ENCODE data around the gene OR52K1.

Gene OR52K1

GRCh38 chr11:4466131-4466870 is 16.1 kb upstream of the OR52K1 start:
- TF ChIP-seq, protein P1, sequence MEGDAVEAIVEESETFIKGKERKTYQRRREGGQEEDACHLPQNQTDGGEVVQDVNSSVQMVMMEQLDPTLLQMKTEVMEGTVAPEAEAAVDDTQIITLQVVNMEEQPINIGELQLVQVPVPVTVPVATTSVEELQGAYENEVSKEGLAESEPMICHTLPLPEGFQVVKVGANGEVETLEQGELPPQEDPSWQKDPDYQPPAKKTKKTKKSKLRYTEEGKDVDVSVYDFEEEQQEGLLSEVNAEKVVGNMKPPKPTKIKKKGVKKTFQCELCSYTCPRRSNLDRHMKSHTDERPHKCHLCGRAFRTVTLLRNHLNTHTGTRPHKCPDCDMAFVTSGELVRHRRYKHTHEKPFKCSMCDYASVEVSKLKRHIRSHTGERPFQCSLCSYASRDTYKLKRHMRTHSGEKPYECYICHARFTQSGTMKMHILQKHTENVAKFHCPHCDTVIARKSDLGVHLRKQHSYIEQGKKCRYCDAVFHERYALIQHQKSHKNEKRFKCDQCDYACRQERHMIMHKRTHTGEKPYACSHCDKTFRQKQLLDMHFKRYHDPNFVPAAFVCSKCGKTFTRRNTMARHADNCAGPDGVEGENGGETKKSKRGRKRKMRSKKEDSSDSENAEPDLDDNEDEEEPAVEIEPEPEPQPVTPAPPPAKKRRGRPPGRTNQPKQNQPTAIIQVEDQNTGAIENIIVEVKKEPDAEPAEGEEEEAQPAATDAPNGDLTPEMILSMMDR (IDR thresholded peaks at IDR 0.05; ENCODE audit: borderline replicate concordance, insufficient read depth, low read depth, low read length) = no peak
- H3K4me3 ChIP-seq (ENCODE audit: low read depth, low read length) = no peak overlapping the region

GRCh38 chr11:4466871-4467442 is 15.5 kb upstream of the OR52K1 start:
- H3K4me3 ChIP-seq (ENCODE audit: low read depth, low read length) = no peak overlapping the region
- TF ChIP-seq, protein P1 (IDR thresholded peaks at IDR 0.05; ENCODE audit: borderline replicate concordance, insufficient read depth, low read depth, low read length) = no peak

DNA sequence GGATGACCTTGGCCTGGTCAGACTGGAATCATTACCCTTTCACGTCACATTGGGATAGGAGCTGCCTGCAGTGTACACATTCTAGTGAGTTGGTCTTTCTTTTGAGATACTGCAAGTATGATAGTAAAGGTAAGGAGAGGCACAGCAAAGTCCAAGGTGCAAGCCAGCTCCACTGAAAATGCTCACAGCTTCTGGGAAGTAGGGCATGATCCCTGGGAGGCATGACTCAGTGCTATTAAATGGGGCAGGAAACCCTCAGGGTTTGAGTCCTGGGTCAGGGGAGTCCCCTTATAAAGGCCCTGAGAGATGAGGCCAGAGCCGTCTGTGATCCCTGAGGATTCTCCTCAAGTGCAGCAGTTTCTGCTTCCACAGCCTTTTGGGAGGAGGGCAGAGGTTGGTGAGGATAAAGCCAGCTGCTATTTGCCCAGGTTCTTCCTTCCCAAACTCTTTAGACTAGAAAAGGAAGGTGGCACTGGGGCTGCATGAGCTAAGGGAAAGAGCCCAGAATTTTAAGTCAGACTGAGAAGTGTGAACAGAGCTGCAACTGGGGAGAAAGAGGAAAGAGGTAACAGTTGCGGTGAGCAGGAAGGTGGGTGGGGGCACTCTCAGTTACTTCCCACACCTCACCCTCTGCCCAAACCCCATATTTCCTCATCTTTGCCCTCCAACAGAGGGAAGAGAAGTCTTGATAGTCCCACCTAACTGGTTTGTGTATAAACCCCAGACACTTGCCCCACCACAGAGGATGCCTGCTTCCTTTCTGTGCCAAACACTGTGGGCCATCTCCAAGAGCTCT is 14.4 kb upstream of the OR52K1 start:
- TF ChIP-seq, protein P1 (IDR thresholded peaks at IDR 0.05; ENCODE audit: borderline replicate concordance, insufficient read depth, low read depth, low read length) = no peak
- no peak overlapping the region for H3K4me3 ChIP-seq (ENCODE audit: low read depth, low read length)

DNA sequence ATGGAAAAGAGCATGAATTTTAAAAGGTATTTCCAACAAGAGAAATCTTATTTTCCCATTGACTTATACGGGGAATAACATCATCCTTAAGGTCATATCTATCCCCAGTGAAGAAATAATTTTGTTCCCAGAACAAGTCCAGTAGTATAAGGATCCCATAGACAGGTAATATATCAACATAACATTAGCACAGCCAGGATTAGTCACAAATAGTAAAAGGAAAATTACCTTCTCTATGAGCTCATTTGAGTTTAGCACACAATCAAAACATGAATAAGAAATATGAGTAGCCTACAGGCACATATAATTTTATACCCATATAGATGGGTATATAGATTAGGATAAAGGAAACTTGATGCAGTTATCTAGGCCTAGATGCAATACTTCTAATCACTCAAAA is 2.8 kb upstream of the OR52K1 start:
- TF ChIP-seq, protein P1 (IDR thresholded peaks at IDR 0.05; ENCODE audit: borderline replicate concordance, insufficient read depth, low read depth, low read length) = no peak

DNA sequence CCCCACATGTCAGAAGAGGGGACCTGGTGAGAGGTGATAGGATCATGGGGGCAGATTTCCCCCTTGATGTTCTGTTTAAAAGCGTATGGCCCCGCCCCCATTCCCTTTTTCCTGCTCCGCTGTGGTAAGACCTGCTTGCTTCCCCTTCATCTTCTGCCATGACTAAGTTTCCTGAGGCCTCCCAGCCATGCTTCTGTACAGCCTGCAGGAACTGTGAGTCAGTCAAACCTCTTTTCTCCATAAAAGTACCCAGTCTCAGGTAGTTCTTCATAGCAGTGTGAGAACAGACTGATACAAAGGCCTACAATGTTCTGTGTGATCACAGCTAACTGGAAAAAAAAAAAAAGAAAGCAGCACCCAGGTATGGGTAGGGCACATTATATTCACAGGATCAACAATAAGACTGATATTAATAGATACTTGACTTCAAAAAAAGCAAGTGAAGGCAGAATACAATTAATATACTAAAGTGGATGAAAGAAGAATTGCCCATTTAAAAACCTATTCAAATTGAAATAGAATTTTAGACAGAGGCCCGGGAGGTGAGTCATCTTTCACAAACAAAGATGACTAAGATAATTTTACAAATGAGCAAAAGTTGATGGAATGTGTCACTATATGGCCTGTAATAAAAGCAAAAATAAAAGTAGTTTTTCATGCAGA is 1.7 kb upstream of the OR52K1 start:
- TF ChIP-seq, protein P1 (IDR thresholded peaks at IDR 0.05; ENCODE audit: borderline replicate concordance, insufficient read depth, low read depth, low read length) = no peak
- no peak overlapping the region for H3K4me3 ChIP-seq (ENCODE audit: low read depth, low read length)

More for the DNA sequence above, 2.8 kb upstream of the OR52K1 start:
- H3K4me3 ChIP-seq (ENCODE audit: low read depth, low read length) = no peak overlapping the region

DNA sequence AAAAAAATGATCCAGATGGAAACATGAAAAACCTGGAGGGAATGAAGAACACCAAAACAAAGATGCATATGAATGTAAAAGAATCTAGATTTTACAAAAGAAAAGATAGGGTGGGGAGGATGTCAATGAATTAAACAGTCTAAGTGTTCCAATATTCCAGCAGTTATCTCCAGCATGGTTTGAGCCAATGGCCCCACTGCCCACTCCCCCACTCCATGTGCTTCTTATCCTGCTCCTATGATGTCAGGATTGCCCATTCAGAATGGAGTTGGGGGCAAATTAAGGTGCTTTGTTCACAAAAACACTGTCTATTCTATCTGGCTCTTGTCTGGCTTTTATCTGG is 1.2 kb upstream of the OR52K1 start:
- TF ChIP-seq, protein P1 (IDR thresholded peaks at IDR 0.05; ENCODE audit: borderline replicate concordance, insufficient read depth, low read depth, low read length) = no peak
- no peak overlapping the region for H3K4me3 ChIP-seq (ENCODE audit: low read depth, low read length)
